NCI-H526 (cell line): ENCODE results near the gene TGFBR1.

Experiments used
- DNase-seq, 2 experiments: peaks; one replicate each; lab custom pipeline; 2025; lab: John Stamatoyannopoulos, UW

The TGFBR1 gene

DNA sequence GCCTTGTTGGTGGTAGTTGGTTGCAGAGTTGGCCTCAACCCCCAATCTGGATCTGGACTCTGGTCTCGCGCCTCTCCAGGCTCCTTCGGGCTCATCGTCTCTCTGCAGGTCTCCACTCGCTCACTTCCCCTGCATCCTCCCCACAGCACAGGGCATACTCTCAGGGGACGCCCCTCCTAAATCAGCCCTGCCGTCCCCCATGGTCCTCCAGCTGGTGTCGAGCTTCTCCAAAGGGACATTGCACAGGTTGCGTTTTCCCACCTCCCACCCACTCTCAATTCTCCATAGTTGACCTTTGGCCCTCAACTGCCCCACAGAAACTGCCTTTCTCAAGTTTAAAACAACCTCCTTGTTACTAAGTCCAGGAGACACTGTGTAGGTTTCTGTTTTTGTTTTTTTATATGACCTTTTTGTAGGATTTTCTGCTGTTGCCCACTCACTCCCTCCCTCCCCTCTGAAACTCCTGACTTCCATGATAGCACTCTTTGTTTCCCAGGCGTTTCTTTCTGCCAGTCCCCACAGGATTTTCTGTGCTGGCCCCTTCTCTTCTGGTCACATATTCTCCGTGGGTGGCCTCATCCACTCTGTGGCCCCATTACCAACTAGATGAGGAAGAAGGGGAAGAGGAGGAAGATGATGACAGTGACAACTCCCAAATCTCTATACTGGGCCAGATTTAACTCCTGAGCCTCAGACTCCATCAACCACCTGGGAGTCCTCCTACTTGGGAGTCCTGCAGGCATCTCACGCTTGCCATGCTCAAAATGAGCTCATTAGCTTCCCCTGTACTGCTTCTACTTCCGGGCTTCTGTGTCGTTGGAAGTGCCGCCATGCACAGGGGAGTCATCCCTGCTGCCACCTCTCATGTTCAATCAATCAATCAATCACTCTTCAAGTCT is 66.6 kb downstream of the TGFBR1 start:
- no peak for DNase-seq

- DNase-seq: peak; percentile 23 to 75
Measured at GRCh38 chr9:99172124-99173091, 67.5 kb downstream of the TGFBR1 start.

- DNase-seq: peak; percentile 91 to 98
Measured at GRCh38 chr9:99173570-99174504, 68.9 kb downstream of the TGFBR1 start.

DNA sequence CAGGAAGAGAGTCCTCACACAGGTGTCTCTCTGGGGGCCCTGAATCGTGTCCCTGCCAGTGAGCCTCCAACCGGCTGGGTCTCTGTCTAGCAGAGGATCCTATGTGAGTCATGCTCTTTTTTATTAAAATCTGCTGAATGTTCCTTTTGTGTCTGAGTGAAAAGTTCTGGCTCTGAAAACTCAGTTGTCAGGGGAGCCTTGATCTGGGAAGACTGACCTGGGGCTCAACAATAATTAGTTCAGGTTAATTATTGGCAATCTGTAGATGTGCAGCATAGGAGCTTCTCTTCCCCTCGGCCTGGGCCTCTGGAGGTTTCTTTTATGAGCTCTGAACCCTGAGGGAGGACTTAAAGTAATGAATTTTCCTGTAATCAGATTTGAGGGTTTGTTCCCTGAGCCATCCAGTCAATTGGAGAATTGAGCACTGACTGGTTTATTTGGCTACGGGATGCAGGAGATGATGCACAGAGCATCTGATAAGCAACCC is 71.7 kb downstream of the TGFBR1 start:
- DNase-seq: peak in 1 of 2 experiments; percentile 33

GRCh38 chr9:99177576-99178366 is 72.9 kb downstream of the TGFBR1 start:
- DNase-seq: no peak

- no peak for DNase-seq
Measured at GRCh38 chr9:99178912-99179872, 74.3 kb downstream of the TGFBR1 start.

DNA sequence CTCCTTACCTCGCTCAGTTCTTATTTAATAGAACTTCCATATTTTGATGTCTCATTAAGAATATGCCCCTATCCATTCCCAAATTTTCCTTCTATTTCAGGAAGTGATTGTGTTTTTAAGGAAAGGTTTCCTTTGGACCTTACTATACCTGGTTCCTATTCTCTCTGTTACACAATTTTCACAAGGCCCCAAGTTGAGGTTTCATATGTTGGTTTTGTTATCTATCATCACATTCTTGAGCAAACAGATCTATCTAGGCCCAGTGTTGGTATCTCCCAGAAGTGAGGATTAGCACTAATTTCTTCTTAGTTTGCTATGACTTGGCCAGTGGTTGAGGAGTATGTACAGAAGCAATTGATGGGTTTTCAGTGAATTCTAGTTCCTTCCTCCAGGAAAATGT is 75.3 kb downstream of the TGFBR1 start:
- DNase-seq: no peak

DNA sequence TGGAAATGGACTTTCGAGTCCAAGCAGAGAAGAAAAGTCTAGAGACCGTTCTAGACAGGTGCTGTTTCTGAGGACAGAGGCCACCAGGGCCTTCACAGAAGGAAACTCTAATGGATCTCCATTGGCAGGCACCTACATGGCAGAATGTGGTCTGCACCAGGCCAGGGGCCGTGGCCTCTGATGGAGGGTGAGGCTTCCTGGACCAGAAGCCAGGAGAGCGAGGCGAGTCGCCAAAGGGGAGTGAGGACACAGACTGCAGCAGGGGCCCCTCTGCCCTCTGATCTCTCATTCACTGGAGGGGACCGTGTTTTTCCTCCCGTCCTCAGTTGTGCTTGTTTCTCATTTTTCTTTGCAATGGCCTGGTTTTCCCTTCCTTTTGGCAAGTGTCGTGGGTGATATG is 75.7 kb downstream of the TGFBR1 start:
- DNase-seq: no peak

- DNase-seq: no peak
Measured at GRCh38 chr9:99181206-99181605, 76.3 kb downstream of the TGFBR1 start.

GRCh38 chr9:99181621-99182020 is 76.7 kb downstream of the TGFBR1 start:
- no peak for DNase-seq

DNA sequence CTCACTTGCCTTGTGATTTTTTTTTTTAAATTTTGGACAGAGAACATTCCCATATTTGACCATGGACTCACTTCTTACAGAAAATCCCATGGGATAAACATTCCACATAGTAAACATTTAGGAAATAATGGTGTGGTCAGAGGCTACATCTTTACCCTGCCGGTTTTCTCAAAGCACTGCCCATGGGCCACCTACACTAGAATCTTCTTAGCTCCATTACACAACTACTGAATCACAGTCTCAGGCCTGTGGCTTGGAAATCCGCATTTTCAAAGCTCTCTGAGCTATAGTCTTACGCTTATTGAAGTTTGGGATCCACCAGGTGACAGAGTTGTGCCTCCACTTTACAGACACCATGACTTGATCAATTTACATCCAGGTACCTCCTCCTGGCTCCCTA is 77.4 kb downstream of the TGFBR1 start:
- no peak for DNase-seq

- DNase-seq: no peak
Measured at GRCh38 chr9:99183616-99184015, 78.7 kb downstream of the TGFBR1 start.

DNA sequence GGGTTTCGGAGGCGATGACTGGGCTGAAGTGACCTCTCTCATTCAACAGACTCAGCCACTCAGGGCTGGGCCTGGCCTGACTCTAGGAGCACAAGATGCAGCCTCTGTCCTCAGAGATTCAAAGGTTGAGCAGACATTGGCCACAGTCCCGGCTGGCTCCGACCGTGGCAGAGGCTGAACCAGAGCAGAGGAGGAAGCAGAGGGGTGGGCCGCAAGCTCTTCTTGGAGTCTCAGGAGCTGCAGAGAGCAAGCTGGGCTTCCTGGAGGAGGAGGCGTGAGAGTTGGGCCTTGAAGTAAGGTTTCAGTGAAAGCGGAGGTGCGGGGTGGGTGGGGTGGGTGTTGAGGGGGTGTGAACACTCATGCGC is 79.2 kb downstream of the TGFBR1 start:
- DNase-seq: no peak

- DNase-seq: peak; percentile 60 to 88
Measured at GRCh38 chr9:99184475-99185347, 79.8 kb downstream of the TGFBR1 start.

GRCh38 chr9:99185348-99185632 is 80.4 kb downstream of the TGFBR1 start:
- no peak for DNase-seq

DNA sequence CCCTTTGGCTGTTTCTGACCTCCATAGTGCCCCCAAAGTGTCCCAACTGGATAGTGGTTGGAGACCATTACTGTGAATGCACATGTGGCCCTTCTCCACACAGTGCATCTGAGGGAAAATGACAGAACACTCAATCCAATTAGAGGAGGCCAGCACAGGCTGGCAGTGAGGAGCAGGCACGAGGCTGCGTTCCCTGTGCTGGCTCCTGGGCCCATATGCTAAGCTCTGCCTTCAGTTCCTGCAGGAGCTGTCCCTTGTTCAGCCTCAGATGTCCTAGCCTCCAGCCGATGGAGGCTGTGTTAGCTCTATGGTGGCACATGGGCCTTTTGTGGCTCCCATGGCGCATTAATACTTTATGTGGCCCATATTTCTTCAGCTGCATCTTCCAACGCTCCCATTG is 81.0 kb downstream of the TGFBR1 start:
- DNase-seq: no peak

DNA sequence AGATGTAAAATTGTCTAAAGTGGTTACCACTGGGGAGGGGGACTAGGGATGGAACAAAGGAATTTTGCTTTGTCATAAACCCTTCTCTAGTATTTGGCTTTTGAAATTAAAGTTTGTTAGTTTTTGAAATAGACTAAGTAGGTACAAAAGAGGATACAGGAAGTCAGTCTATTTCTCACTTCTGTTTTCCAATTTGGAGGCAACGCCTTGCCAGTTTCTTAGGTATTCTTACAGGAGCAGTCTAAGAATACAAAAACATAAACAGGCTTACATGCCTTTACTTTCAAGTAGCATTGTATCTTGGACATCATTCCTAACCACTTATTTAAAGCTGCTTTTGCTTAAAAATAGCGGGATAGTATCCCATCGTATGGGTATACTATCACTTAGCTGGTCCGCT is 82.4 kb downstream of the TGFBR1 start:
- DNase-seq: no peak

DNA sequence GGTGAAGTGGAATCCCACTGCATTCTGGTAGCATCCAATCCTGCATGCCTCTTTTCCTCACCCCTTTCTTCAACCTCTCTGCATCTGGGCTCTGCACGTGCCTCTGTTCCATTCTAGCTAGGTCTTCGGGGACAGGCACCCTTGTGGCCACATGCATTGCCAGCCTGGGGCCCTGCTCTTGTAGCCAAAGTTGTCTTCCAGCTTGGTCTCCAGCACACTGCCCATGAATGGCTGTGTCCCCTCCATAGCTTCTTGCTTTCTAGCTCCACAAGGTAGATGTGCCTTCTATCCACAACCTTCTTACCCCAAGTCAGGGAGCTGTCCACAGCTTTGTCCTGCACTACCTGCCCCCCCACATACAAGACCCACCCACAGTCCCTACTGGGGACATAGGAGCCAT is 84.3 kb downstream of the TGFBR1 start:
- no peak for DNase-seq
